ENCODE data around the gene LRRC7. TPM values are rescaled to one million over a fixed set of nuclear protein-coding genes. Genes with fewer than 3 reads are reported as not detected.

The LRRC7 gene
- total and polyA plus RNA-seq, 2 of the 8 experiments (the other 6 are each of a cell fraction or from before 2014, with no cell fraction given), result 0.03 to 0.17 TPM

DNA sequence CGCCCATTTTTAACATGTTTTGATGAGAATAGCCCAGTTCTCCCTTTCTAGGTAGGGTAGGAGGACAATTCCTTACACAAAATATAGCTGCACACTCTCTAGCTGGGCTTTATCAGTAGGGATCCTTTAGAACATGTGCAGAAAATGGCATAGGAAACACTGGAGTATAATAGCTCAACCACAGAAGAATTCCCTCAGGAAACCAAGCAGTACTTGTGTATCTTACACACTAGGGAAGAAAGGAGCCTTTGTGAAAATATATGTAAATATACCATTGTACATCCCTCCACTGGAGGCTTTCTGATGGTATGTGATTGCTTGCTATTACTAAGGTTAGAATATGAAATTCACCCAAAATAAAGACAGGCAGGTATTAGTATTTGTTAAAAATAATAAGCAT lies 484.2 kb downstream of the LRRC7 start:
- Histone ChIP-seq H2BK120ac (replicated peaks; ENCODE audit: low read depth, low read length) (no peak overlapping the region), H3K4ac (replicated peaks; ENCODE audit: insufficient read length, low read depth, low read length) (no peak overlapping the region), H2BK5ac (ENCODE audit: low read depth, low read length) (no peak overlapping the region), H3K27ac (ENCODE audit: low read depth, low read length) (no peak overlapping the region), H3K23me2 (ENCODE audit: low read depth, low read length) (no peaks in the 10 kb centered on the region), H4K91ac (replicated peaks; ENCODE audit: insufficient read length, low read length) (no peak overlapping the region), H3K56ac (replicated peaks; ENCODE audit: insufficient read length, low read depth, low read length) (no peak overlapping the region), H2BK15ac (ENCODE audit: low read length) (no peak overlapping the region), H3K18ac (ENCODE audit: extremely low read depth, low read length) (no peak overlapping the region), H3K79me2 (ENCODE audit: control insufficient read depth in 1 of 2, insufficient read depth in 2 of 2, low read length in 2 of 2) (no peaks in the 10 kb centered on the region), H3K36me3 (ENCODE audit: control insufficient read depth in 2 of 4, insufficient read depth in 4 of 4, low read length in 3 of 4) (no peaks in the 10 kb centered on the region), H4K8ac (ENCODE audit: extremely low read depth, insufficient read depth, low read length) (no peak overlapping the region), H2BK12ac (ENCODE audit: low read depth, low read length) (no peak overlapping the region), H4K5ac (ENCODE audit: insufficient read length, low read depth, low read length) (no peak overlapping the region), H3K9ac (replicated peaks in 1 of 4; ENCODE audit: extremely low read depth in 1 of 4, low read depth in 3 of 4, low read length in 3 of 4) (no peak overlapping the region), H3K27me3 (replicated peaks in 1 of 4; ENCODE audit: control insufficient read depth in 3 of 4, extremely low read depth in 1 of 4, insufficient read depth in 3 of 4, low read length in 3 of 4) (no peaks in the 10 kb centered on the region), H3K79me1 (ENCODE audit: low read depth, low read length) (no peaks in the 10 kb centered on the region), H2AK5ac (ENCODE audit: low read depth, low read length) (no peak overlapping the region), H3K23ac (ENCODE audit: insufficient read length) (no peak overlapping the region), H3K4me1 (replicated peaks in 1 of 4; ENCODE audit: control insufficient read depth in 3 of 4, insufficient read depth in 4 of 4, low read length in 3 of 4) (no peaks in the 10 kb centered on the region), H3K4me2 (ENCODE audit: insufficient read depth in 1 of 2, low read depth in 2 of 2, low read length in 2 of 2) (no peak overlapping the region), H3K9me3 (ENCODE audit: insufficient read depth in 2 of 2, low read depth in 1 of 2, low read length in 1 of 2) (no peaks in the 10 kb centered on the region), H2BK20ac (ENCODE audit: low read length) (no peak overlapping the region), H3K14ac (ENCODE audit: insufficient read length) (no peak overlapping the region), H2AFZ (ENCODE audit: low read length) (no peak overlapping the region), H4K20me1 (replicated peaks in 1 of 2; ENCODE audit: control insufficient read depth in 1 of 2, insufficient read depth in 2 of 2, low read length in 2 of 2) (no peaks in the 10 kb centered on the region), H3K4me3 (ENCODE audit: extremely low read depth in 1 of 4, insufficient read depth in 2 of 4, low read depth in 3 of 4, low read length in 4 of 4) (no peak overlapping the region)
- DNase-seq (ENCODE audit: low read depth in 1 of 2, low spot score in 2 of 2) (no peak), FAIRE-seq (no peak)
- CTCF ChIA-PET (ENCODE audit: partially characterized antibody), result no interaction called here
- 85% methylated on average over 1 of the region's 1 CpG; no CpG with 5 or more reads in 1 of the 2 experiments for WGBS, 2 experiments (ENCODE audit: extremely low coverage in 1 of 2, insufficient coverage in 1 of 2, insufficient read length in 1 of 2, insufficient replicate concordance in 2 of 2, low coverage in 1 of 2, low lambda C conversion rate in 2 of 2, missing lambda C conversion rate in 1 of 2)
- POLR2A ChIA-PET (ENCODE audit: partially characterized antibody), result no interaction called here
- TF ChIP-seq RBBP5 (IDR thresholded peaks at IDR 0.05; ENCODE audit: borderline replicate concordance, low read depth, low read length) (no peak), RAD21 (IDR thresholded peaks at IDR 0.05 in 1 of 2, conservative IDR thresholded peaks at IDR 0.05 in 1 of 2; ENCODE audit: low read depth in 2 of 2, low read length in 2 of 2) (no peak), KDM1A (IDR thresholded peaks at IDR 0.05; ENCODE audit: borderline replicate concordance, low read length) (no peak), EGR1 (IDR thresholded peaks at IDR 0.05; ENCODE audit: borderline replicate concordance, low read depth, low read length) (no peak), POLR2A (IDR thresholded peaks at IDR 0.05; ENCODE audit: control extremely low read depth in 1 of 2, low read depth in 2 of 2, low read length in 2 of 2) (no peak), RFX5 (IDR thresholded peaks at IDR 0.05; ENCODE audit: borderline replicate concordance, low read depth, low read length) (no peak), SUZ12 (IDR thresholded peaks at IDR 0.05; ENCODE audit: low read length) (no peak), SP2 (IDR thresholded peaks at IDR 0.05; ENCODE audit: low read length) (no peak)
- TF ChIP-seq, protein P1, sequence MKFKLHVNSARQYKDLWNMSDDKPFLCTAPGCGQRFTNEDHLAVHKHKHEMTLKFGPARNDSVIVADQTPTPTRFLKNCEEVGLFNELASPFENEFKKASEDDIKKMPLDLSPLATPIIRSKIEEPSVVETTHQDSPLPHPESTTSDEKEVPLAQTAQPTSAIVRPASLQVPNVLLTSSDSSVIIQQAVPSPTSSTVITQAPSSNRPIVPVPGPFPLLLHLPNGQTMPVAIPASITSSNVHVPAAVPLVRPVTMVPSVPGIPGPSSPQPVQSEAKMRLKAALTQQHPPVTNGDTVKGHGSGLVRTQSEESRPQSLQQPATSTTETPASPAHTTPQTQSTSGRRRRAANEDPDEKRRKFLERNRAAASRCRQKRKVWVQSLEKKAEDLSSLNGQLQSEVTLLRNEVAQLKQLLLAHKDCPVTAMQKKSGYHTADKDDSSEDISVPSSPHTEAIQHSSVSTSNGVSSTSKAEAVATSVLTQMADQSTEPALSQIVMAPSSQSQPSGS (IDR thresholded peaks at IDR 0.05; ENCODE audit: low read length), result no peak
- TF ChIP-seq, protein P2, sequence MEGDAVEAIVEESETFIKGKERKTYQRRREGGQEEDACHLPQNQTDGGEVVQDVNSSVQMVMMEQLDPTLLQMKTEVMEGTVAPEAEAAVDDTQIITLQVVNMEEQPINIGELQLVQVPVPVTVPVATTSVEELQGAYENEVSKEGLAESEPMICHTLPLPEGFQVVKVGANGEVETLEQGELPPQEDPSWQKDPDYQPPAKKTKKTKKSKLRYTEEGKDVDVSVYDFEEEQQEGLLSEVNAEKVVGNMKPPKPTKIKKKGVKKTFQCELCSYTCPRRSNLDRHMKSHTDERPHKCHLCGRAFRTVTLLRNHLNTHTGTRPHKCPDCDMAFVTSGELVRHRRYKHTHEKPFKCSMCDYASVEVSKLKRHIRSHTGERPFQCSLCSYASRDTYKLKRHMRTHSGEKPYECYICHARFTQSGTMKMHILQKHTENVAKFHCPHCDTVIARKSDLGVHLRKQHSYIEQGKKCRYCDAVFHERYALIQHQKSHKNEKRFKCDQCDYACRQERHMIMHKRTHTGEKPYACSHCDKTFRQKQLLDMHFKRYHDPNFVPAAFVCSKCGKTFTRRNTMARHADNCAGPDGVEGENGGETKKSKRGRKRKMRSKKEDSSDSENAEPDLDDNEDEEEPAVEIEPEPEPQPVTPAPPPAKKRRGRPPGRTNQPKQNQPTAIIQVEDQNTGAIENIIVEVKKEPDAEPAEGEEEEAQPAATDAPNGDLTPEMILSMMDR (IDR thresholded peaks at IDR 0.05; ENCODE audit: control extremely low read depth in 1 of 3, insufficient read depth in 1 of 3, low read depth in 1 of 3, low read length in 3 of 3), result no peak
